Calu3 (cell line): ENCODE results near the gene PCED1B. TPM values are rescaled to one million over a fixed set of nuclear protein-coding genes. Genes with fewer than 3 reads are reported as not detected.

Experiments used
- BruUV-seq: library from RNA; stranded (reverse); fragments of 400-500 nt; replicated peaks from 2 replicates; lab custom pipeline; 2021; lab: Mats Ljungman, UMichigan
- CTCF ChIA-PET: fragments of 300-600 bp; sonication (Branson Sonifier 250); formaldehyde crosslinking; loops from one replicate; lab custom pipeline; 2022; ENCODE audit warnings: antibody characterized with exemption; lab: Charles Lee
- DNase-seq: peaks from one replicate; pipeline ENCODE4 v3.0.0; 2022
- H3K27ac Mint-ChIP-seq: one replicate; pipeline ENCODE4 v1.8.0; 2022; ENCODE audit warnings: mixed read lengths; ENCODE audit not compliant: unreplicated experiment
- H3K27me3 Mint-ChIP-seq: one replicate; pipeline ENCODE4 v1.8.0; 2022; ENCODE audit warnings: mixed read lengths; ENCODE audit not compliant: unreplicated experiment
- H3K36me3 Mint-ChIP-seq: one replicate; pipeline ENCODE4 v1.8.0; 2022; ENCODE audit warnings: mild to moderate bottlenecking, moderate library complexity, mixed read lengths; ENCODE audit not compliant: insufficient read depth, unreplicated experiment
- H3K4me1 Mint-ChIP-seq: one replicate; pipeline ENCODE4 v1.8.0; 2022; ENCODE audit warnings: mild to moderate bottlenecking, low read depth, mixed read lengths; ENCODE audit not compliant: unreplicated experiment
- H3K4me3 Mint-ChIP-seq: one replicate; pipeline ENCODE4 v1.8.0; 2022; ENCODE audit warnings: mild to moderate bottlenecking, low read depth, moderate library complexity, mixed read lengths; ENCODE audit not compliant: unreplicated experiment
- H3K9me3 Mint-ChIP-seq: one replicate; pipeline ENCODE4 v1.8.0; 2022; ENCODE audit warnings: low read depth, mixed read lengths; ENCODE audit not compliant: unreplicated experiment
- intact Hi-C: fragments of 100-400 bp; cut with micrococcal nuclease; formaldehyde crosslinking; loops from one replicate; pipeline ENCODE4 v1.10.0; 2022; ENCODE audit not compliant: unreplicated experiment
- total RNA-seq: library from RNA; stranded (reverse); gene quantifications from 2 replicates; pipeline ENCODE4 v1.2.3, GENCODE V29; 2022
- TF ChIP-seq, protein P1 (sequence below): fragments of 200-600 bp; IDR thresholded peaks from one replicate; pipeline ENCODE4 v1.8.0; 2022; ENCODE audit warnings: antibody characterized with exemption; ENCODE audit not compliant: unreplicated experiment

The PCED1B gene
- total RNA-seq, 1 experiment from 2014 or later = 4.1 TPM

- intact Hi-C loops = no loop called here
- Mint-ChIP-seq H3K9me3 (no peaks in the 10 kb centered on the region), H3K27ac (no peak overlapping the region), H3K4me3 (no peak overlapping the region), H3K36me3 (no peaks in the 10 kb centered on the region), H3K27me3 (no peaks in the 10 kb centered on the region), H3K4me1 (peaks cover 5% of the 10 kb centered on the region)
- BruUV-seq = no TSS peak
- CTCF ChIA-PET = no interaction called here
- TF ChIP-seq, protein P1, sequence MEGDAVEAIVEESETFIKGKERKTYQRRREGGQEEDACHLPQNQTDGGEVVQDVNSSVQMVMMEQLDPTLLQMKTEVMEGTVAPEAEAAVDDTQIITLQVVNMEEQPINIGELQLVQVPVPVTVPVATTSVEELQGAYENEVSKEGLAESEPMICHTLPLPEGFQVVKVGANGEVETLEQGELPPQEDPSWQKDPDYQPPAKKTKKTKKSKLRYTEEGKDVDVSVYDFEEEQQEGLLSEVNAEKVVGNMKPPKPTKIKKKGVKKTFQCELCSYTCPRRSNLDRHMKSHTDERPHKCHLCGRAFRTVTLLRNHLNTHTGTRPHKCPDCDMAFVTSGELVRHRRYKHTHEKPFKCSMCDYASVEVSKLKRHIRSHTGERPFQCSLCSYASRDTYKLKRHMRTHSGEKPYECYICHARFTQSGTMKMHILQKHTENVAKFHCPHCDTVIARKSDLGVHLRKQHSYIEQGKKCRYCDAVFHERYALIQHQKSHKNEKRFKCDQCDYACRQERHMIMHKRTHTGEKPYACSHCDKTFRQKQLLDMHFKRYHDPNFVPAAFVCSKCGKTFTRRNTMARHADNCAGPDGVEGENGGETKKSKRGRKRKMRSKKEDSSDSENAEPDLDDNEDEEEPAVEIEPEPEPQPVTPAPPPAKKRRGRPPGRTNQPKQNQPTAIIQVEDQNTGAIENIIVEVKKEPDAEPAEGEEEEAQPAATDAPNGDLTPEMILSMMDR = no peak
- DNase-seq = no peak
Measured at GRCh38 chr12:47231456-47231855, 152.0 kb downstream of the PCED1B start.

DNA sequence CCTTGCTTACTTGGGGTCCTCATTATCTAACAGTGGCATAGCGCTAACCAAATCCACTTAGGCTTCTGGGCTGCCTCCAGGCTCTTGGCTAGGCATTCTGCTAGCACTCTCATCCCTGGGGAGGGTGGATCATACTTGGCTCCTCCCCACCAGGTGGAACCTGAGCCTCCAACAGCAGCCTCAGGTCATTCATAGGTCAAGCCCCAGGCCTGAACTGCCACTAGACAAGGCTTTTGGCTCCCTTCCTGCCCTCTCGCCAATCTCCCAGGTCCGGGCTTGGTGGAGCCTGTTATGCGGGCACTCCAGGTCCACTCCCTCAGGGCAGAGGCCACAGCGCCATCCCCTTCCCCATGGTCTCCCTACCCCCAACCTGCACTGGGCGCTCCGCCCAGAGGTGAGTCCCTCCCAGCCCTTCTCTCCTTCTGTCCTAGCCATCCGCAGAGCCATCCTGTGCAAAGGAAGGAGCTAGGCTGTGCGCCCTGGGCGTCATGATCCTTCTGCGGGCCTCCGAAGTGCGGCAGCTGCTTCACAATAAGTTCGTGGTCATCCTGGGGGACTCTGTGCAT, 155.2 kb downstream of the PCED1B start:
- Mint-ChIP-seq H3K9me3 (no peaks in the 10 kb centered on the region), H3K36me3 (no peaks in the 10 kb centered on the region), H3K4me3 (no peak overlapping the region), H3K27me3 (no peaks in the 10 kb centered on the region), H3K27ac (no peak overlapping the region), H3K4me1 (peaks cover 16% of the 10 kb centered on the region)
- DNase-seq = no peak
- intact Hi-C loops = no loop called here
- BruUV-seq = no TSS peak
- CTCF ChIA-PET = no interaction called here
- TF ChIP-seq, protein P1 = no peak

GRCh38 chr12:47235258-47236040, 156.0 kb downstream of the PCED1B start:
- TF ChIP-seq, protein P1 = no peak
- CTCF ChIA-PET = no interaction called here
- no TSS peak for BruUV-seq
- peaks cover 16% of the 10 kb centered on the region for H3K4me1 Mint-ChIP-seq
- no peak overlapping the region for H3K4me3 Mint-ChIP-seq
- no peak overlapping the region for H3K27ac Mint-ChIP-seq
- intact Hi-C loops = no loop called here
- H3K36me3 Mint-ChIP-seq = no peaks in the 10 kb centered on the region
- DNase-seq = no peak
- H3K27me3 Mint-ChIP-seq = no peaks in the 10 kb centered on the region
- H3K9me3 Mint-ChIP-seq = no peaks in the 10 kb centered on the region

- Mint-ChIP-seq H3K36me3 (no peaks in the 10 kb centered on the region), H3K4me1 (peaks cover 16% of the 10 kb centered on the region), H3K27ac (peak overlapping the region; percentile 46), H3K4me3 (no peak overlapping the region), H3K9me3 (no peaks in the 10 kb centered on the region), H3K27me3 (no peaks in the 10 kb centered on the region)
- CTCF ChIA-PET = no interaction called here
- BruUV-seq = no TSS peak
- TF ChIP-seq, protein P1 = no peak
- intact Hi-C loops = no loop called here
- no peak for DNase-seq
Measured at GRCh38 chr12:47236109-47236714, 156.8 kb downstream of the PCED1B start.
